Thyroid gland (tissue), 4 donors: ENCODE measurements around the gene SMIM35.

Source experiments
- POLR2A ChIP-seq, 2 donors: fragments of 450-650 bp; IDR thresholded peaks; one replicate each; pipeline ENCODE4 v1.6.1; 2017; ENCODE audit warnings: antibody characterized with exemption in 2 of 2, mild to moderate bottlenecking in 2 of 2, moderate library complexity in 1 of 2
- TF ChIP-seq, protein P1 (sequence below), 6 experiments: fragments of 200-600 bp in 3 of 6; fragments of 450-650 bp in 3 of 6; sonication (generic) in 3 of 6; IDR thresholded peaks; one replicate each; pipeline ENCODE4 v1.5.1; 2016 to 2019; ENCODE audit warnings: antibody characterized with exemption in 6 of 6, mild to moderate bottlenecking in 2 of 6, inconsistent platforms in 1 of 6, moderate library complexity in 1 of 6

DNA sequence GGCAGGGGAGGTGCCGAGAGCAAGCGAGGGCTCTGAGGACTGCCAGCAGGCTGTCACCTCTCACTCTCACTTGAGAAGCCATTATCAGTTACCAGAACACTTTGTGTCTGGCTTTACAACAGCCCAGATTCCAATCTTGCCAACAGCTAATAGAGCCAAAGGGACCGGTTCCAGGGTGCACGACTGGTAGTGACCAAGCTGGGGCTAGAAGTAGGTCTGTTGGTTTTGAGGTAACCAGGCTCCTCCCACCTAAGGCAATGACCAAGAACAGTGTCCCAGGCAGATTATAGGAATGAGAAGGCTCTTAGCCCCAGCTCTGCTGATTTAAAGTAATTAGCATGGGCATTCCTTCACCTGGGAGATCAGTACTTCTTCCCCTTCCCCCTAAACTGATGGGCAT lies 107.8 kb downstream of the SMIM35 start:
- TF ChIP-seq, protein P1, sequence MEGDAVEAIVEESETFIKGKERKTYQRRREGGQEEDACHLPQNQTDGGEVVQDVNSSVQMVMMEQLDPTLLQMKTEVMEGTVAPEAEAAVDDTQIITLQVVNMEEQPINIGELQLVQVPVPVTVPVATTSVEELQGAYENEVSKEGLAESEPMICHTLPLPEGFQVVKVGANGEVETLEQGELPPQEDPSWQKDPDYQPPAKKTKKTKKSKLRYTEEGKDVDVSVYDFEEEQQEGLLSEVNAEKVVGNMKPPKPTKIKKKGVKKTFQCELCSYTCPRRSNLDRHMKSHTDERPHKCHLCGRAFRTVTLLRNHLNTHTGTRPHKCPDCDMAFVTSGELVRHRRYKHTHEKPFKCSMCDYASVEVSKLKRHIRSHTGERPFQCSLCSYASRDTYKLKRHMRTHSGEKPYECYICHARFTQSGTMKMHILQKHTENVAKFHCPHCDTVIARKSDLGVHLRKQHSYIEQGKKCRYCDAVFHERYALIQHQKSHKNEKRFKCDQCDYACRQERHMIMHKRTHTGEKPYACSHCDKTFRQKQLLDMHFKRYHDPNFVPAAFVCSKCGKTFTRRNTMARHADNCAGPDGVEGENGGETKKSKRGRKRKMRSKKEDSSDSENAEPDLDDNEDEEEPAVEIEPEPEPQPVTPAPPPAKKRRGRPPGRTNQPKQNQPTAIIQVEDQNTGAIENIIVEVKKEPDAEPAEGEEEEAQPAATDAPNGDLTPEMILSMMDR (IDR thresholded peaks at IDR 0.05) = no peak
- TF ChIP-seq POLR2A (IDR thresholded peaks at IDR 0.05) = no peak
